ENCODE measurements around the gene ARHGEF18. TPM values are rescaled to one million over a fixed set of nuclear protein-coding genes. Genes with fewer than 3 reads are reported as not detected.

The ARHGEF18 gene
- total RNA-seq, 1 experiment from 2014 or later: 38.3 TPM

DNA sequence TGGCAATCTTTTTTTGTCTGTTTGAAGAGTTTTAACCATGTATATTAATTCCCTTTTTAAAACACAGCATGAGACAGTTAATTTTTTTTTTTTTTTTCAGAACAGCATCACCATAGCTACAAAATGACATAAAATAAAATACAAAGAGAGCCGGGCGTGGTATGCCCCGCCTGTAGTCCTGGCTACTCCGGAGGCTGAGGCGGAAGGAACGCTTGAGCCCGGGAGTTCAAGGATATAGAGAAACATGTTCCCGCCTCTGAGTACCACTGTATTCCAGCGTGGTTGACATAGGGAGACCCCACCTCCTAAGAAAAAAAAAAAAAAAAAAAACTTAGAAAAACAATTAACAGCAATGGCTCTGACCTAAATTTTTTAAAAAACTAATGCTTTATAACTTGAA is 44.5 kb upstream of the ARHGEF18 start:
- Mint-ChIP-seq H3K4me3 (no peak overlapping the region), H3K27ac (no peak overlapping the region), H3K36me3 (ENCODE audit: insufficient read depth in 1 of 3, low read depth in 3 of 3) (no peaks in the 10 kb centered on the region), H3K4me1 (0 out of 4 replicates have a peak, but pooled peaks cover 0 to 3% of the 10 kb centered on the region in 2 experiments), H3K27me3 (ENCODE audit: low read depth) (peaks cover 6% of the 10 kb centered on the region), H3K9me3 (0 out of 5 replicates have a peak, but pooled peaks cover 0 to 3% of the 10 kb centered on the region in 2 experiments)
- Histone ChIP-seq H2BK20ac (ENCODE audit: low read depth, low read length, poor library complexity, severe bottlenecking) (no peak overlapping the region), H3K56ac (ENCODE audit: insufficient read length, low read depth, low read length) (no peak overlapping the region), H3K9ac (ENCODE audit: extremely low read depth, insufficient read length, low read length) (no peak overlapping the region), H4K20me1 (ENCODE audit: control insufficient read depth, insufficient read depth, insufficient read length) (no peaks in the 10 kb centered on the region), H3K27me3 (ENCODE audit: insufficient read depth, low read length) (no peaks in the 10 kb centered on the region), H3K4me1 (ENCODE audit: insufficient read depth, low read length) (no peaks in the 10 kb centered on the region), H4K91ac (ENCODE audit: insufficient read length, low read depth, low read length) (no peak overlapping the region), H2AFZ (ENCODE audit: low read length) (no peak overlapping the region), H3K9me3 (ENCODE audit: control insufficient read depth, low read depth, low read length) (no peaks in the 10 kb centered on the region), H4K5ac (ENCODE audit: insufficient read length, low read depth, low read length) (no peak overlapping the region), H2BK5ac (ENCODE audit: insufficient read length, low read length) (no peak overlapping the region), H3K18ac (ENCODE audit: insufficient read length, low read depth, low read length) (no peak overlapping the region), H3K79me1 (ENCODE audit: insufficient read depth, low read depth, low read length, poor library complexity, severe bottlenecking) (no peaks in the 10 kb centered on the region), H3T11ph (ENCODE audit: low read length) (no peak overlapping the region), H4K8ac (replicated peaks; ENCODE audit: insufficient read length, low read depth, low read length) (no peak overlapping the region), H3K79me2 (ENCODE audit: insufficient read depth, low read length) (no peaks in the 10 kb centered on the region), H3K14ac (ENCODE audit: insufficient read depth, low read length) (no peak overlapping the region), H2BK12ac (ENCODE audit: insufficient read length, low read depth, low read length) (no peak overlapping the region), H2BK15ac (ENCODE audit: low read depth, low read length) (no peak overlapping the region), H3K23me2 (ENCODE audit: insufficient read length, low read depth, low read length, poor library complexity, severe bottlenecking) (no peaks in the 10 kb centered on the region), H3K23ac (ENCODE audit: insufficient read length, low read depth, low read length) (no peak overlapping the region), H2AK5ac (ENCODE audit: insufficient read length, low read length) (no peak overlapping the region), H3K4ac (ENCODE audit: low read depth, low read length) (no peak overlapping the region), H3K27ac (ENCODE audit: insufficient read length, low read depth, low read length) (no peak overlapping the region), H3K4me2 (ENCODE audit: insufficient read depth, insufficient read length, low read length) (no peak overlapping the region), H2BK120ac (ENCODE audit: low read depth, low read length, poor library complexity, severe bottlenecking) (no peak overlapping the region)
- DNase-seq: no peak
- TF ChIP-seq, protein P1, sequence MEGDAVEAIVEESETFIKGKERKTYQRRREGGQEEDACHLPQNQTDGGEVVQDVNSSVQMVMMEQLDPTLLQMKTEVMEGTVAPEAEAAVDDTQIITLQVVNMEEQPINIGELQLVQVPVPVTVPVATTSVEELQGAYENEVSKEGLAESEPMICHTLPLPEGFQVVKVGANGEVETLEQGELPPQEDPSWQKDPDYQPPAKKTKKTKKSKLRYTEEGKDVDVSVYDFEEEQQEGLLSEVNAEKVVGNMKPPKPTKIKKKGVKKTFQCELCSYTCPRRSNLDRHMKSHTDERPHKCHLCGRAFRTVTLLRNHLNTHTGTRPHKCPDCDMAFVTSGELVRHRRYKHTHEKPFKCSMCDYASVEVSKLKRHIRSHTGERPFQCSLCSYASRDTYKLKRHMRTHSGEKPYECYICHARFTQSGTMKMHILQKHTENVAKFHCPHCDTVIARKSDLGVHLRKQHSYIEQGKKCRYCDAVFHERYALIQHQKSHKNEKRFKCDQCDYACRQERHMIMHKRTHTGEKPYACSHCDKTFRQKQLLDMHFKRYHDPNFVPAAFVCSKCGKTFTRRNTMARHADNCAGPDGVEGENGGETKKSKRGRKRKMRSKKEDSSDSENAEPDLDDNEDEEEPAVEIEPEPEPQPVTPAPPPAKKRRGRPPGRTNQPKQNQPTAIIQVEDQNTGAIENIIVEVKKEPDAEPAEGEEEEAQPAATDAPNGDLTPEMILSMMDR (conservative IDR thresholded peaks at IDR 0.05): no peak
- WGBS (ENCODE audit: extremely low coverage, insufficient read length, low lambda C conversion rate): no CpG with 5 or more reads among the region's 9 CpGs

Data from H9 (cell line).